COLO668 (cell line): Measurements from ENCODE around the gene NCLN.
"Not testable (repeated sequence)": the region's sequence is repeated elsewhere in the genome, so short reads cannot be mapped to it uniquely, and the experiment has no call there.

ENCODE experiments used
- DNase-seq: peaks from one replicate; lab custom pipeline; 2025; ENCODE audit not compliant: unreplicated experiment; lab: John Stamatoyannopoulos, UW

NCLN gene

GRCh38 chr19:3224346-3225168 is 38.8 kb downstream of the NCLN start, which contains the start of gene CELF5:
CELF5 (plus strand) TSS chr19:3224661; CDS start chr19:3224740, 79 bp downstream.
- peak; percentile 74 for DNase-seq

GRCh38 chr19:3225169-3225485 is 39.4 kb downstream of the NCLN start:
- DNase-seq, result no peak

DNA sequence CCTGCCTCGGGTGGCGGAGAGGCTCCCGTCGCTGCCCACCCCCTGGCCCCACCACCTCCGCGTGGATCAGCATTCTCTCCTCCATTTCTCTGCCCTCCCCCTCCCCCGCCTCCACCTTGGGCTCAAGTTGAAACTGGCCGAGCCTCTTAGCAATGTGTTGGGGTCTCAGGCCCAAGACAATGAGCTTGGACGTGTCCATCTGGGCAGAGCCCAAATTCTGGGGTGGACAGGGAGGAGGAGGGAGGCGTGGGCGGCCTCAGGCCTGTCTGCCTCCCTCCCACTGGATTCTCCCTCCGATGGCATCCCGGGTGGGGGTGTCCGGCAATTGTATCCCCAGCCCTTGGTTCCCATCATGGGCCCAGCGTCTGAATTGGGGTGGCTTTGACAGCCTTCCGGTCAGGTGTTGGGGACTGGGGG is 40.0 kb downstream of the NCLN start:
- no peak for DNase-seq

DNA sequence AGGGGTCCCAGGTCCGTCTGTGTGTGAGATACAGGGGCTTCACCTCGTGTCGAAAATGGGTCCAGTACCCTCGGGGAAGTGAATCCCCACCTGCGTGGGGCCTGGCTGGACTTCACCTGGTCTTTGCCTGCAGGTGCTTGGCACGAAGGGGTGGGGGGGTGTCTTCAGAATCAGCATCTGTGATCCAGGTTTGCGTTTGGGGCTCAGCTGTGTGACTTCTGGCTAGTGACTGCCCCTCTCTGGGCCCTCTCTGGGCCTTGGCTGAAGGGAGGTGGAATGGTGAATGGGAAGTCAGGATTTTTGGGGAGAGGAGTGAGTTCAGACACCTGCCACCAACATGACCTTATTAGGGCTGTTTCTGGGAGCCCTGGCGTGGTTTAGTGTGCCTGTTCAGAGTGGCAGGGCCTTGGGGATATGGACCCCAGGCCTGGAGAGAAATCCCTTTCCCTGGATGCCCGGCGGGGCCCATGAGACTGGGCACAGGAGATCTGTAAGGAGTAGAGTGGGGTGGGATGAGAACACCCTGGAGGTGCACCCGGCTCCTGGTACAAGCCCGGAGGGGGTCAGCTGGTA is 41.4 kb downstream of the NCLN start:
- no peak for DNase-seq

GRCh38 chr19:3229346-3229743 is 43.6 kb downstream of the NCLN start:
- DNase-seq, result no peak

GRCh38 chr19:3229888-3230496 is 44.3 kb downstream of the NCLN start:
- DNase-seq, result no peak

DNA sequence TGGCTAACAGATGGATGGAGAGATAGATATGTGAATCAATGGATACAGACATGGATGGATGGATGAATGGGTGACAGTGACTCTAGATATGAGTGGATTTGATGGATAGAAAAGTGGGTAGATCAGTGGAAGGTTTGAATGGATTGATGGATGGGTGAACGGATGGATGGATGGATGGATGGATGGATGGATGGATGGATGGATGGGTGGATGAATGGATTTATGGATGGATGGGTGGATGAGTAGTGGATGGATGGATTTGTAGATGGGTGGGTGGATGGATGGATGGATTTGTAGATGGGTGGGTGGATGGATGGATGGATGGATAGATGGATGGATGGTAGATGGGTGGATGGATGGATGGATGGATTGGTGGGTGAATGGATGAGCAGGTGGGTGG is 45.6 kb downstream of the NCLN start:
- no peak for DNase-seq

DNA sequence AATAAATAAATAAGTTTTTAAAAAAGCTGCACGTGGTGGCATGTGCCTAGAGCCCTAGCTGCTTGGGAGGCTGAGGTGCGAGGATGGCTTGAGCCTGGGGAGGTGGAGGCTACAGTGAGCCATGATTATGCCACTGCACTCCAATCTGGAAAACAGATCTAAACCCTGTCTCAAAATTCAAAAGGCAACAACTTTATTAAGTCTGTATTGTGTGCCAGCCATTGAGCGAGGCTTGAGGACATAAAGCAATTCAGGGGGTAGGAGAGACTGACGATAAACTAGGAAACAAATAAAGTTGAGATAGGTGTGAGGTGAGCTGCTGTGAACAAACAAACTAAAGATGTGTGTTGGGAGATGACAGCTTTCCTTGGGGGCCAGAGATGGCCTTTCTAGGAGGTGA is 47.4 kb downstream of the NCLN start:
- no peak for DNase-seq

DNA sequence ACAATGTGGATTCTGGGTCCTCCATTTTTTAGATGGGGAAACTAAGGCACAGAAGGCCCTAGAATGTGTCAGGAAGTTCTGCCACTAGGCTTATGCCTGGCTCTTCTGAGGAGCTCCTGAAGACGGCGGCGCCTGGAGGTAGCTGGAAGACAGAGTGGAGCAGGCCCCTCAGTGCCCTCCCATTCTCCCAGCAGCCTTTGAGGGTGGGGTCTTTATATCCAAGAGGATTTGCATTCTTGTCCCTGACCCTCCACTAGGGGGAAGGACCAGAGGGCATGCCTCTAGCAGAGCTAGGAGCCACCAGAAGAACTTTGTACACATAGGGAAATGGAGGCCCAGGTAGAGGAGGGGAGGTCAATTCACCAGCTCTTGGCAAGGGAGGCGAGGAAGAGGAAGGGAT is 48.1 kb downstream of the NCLN start:
- no peak for DNase-seq

GRCh38 chr19:3234800-3235199 is 49.1 kb downstream of the NCLN start:
- DNase-seq, result no peak

DNA sequence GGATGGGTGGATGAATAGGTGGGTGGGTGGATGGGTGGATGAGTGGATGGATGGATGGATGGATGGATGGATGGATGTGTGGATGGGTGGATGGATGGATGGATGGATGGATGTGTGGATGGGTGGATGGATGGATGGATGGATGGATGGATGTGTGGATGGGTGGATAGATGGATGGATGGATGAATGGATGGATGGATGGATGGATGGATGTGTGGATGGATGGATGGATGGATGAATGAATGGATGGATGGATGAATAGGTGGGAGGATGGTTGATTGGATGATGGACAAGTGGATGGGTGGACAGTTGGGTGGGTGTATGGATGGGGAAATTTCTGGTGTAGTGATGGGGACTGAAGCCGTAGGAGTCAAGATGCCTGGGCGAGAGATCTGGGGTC is 49.9 kb downstream of the NCLN start:
- not testable (repeated sequence) for DNase-seq

DNA sequence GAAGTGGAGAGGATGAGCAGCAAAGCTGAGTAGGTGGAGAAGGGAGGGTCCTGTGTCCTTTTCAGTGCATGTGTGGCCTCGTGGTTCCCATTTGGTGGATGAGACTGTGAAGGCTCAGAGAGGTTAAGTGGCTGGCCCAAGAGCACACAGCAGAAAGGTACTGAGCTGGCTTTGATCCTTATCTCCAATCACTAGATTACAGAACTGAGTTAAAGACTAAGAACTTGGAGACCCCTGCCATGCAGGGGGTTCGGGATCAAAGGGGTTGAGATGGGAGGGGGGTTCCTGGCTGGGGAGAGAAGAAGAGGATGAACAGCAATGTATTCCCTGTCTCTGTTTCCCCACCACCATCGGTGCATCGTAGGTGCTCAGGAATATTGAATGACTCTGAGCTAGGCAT is 50.5 kb downstream of the NCLN start:
- DNase-seq, result no peak

GRCh38 chr19:3238066-3238561 is 52.4 kb downstream of the NCLN start:
- no peak for DNase-seq

DNA sequence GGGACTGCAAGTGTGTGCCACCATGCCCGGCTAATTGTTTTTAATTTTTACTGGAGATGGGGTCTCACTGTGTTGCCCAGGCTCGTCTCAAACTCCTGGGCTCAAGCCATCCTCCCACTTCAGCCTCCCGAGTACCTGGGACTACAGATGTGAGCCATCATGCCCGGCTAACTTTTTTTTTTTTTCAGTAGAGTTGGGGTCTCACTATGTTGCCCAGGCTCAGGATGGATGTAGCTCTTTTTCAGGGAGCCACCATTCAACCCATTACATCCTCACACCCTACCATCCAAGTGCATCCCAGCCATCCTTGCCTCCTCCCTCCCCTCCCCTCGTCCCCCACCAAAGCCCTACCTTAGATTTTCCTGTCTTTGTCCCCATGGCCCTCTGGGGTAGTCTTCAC is 53.6 kb downstream of the NCLN start:
- no peak for DNase-seq

- no peak for DNase-seq
These were observed 58.3 kb downstream of the NCLN start for GRCh38 chr19:3243819-3244700.

DNA sequence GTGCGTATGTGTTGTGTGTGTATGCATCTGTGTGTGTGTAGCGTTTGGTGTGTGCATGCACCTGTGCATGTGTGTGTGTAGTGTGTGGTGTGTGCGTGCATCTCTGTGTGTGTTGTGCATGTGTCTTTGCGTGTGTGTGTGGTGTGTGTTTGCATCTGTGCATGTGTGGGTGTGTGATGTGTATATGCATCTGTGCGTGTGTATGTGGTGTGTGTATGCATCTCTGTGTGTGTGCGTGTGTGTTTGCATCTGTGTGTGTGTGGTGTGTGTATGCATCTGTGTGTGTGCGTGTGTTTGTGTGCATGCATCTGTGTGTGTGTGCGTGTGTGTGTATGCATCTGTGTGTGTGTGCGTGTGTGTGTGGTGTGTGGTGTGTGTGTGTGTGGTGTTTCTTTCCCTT is 59.3 kb downstream of the NCLN start:
- DNase-seq, result no peak

DNA sequence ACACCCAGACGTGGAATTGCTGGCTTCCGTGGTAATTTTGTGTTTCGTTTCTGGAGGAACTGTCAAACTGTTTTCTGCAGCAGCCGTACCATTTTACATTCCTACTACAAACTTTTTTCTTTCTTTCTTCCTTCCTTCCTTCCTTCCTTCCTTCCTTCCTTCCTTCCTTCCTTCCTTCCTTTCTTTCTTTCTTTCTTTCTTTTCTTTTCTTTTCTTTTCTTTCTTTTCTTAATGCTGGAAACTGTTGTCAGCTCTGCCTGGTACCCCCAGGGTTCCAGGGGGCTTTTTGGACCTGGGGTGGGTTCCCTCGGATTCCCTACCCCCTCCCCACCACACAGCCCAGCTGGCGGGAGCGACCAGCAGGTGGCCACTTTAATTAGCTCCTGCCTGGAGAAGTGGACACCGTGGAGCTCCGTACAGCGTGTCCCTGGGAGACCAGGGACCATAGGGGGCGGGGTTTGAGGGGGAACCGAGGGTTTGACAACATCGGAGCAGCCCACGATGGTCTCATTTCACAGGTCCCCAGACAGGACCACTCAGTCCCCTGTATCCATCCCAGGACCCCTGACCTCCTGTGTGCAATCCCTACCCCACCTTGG is 63.1 kb downstream of the NCLN start:
- no peak for DNase-seq

- no peak for DNase-seq
These were observed 63.7 kb downstream of the NCLN start for GRCh38 chr19:3249408-3249807.

DNA sequence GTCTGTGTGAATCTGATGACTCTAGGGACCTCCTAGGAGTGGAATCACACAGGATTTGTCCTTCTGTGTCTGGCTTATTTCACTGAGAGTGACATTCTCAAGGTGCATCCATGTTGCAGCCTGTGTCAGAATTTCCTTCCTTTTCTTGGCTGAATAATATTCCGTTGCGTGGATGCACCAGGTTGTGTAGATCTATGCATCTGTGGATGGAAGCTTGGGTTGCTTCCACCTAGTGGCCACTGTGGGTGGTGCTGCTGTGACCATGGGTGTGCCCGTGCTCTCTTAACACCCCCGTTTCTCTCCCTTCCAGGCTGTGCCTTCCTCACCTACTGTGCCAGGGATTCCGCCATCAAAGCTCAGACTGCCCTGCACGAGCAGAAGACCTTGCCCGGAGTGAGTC is 64.9 kb downstream of the NCLN start:
- DNase-seq, result peak; percentile 10

GRCh38 chr19:3251229-3251628 is 65.5 kb downstream of the NCLN start:
- no peak for DNase-seq

DNA sequence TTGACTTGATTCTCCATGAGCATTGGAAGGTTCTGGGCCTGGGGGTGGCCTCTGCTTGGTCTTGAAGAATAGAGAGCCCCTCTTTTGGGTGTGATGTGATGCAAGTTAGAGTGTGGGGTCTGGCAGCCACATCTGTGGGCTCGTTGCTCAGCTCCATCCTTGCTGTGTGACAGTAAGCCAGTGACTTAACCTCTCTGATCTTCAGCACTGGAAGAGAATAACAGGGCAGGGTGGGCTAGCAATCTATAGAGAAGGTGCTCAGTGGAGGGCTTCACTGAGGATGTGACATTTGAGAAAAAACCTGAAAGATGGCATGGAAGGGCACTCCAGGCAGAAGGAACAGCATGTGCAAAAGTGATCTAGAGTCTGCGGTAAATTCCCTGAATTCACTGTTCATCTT is 66.9 kb downstream of the NCLN start:
- DNase-seq, result no peak
